Stimulated activated CD8-positive, alpha-beta memory T cell treated with anti-CD3 and anti-CD28 coated beads, Interleukin-12 subunit alpha, Interleukin-12 subunit beta, amount 100 ng/mL, for 4 hours (primary cell): Measurements from ENCODE around the gene MINDY3.
"Not testable (repeated sequence)": the region's sequence is repeated elsewhere in the genome, so short reads cannot be mapped to it uniquely, and the experiment has no call there.

Experiments
- DNase-seq: peaks from one replicate; pipeline ENCODE4 v3.0.0-alpha.2; 2020; ENCODE audit warnings: low read depth

Gene MINDY3

GRCh38 chr10:15780353-15781135 lies 79.8 kb downstream of the MINDY3 start:
- DNase-seq = no peak

GRCh38 chr10:15775513-15775912 lies 84.8 kb downstream of the MINDY3 start:
- no peak for DNase-seq

DNA sequence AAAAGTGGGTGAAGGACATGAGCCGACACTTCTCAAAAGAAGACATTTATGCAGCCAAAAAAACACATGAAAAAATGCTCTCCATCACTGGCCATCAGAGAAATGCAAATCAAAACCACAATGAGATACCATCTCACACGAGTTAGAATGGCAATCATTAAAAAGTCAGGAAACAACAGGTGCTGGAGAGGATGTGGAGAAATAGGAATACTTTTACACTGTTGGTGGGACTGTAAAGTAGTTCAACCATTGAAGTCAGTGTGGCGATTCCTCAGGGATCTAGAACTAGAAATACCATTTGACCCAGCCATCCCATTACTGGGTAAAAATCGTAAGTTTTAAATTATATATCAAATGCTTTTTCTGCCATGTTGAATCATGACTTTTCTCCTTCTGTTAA lies 85.8 kb downstream of the MINDY3 start:
- not testable (repeated sequence) for DNase-seq

DNA sequence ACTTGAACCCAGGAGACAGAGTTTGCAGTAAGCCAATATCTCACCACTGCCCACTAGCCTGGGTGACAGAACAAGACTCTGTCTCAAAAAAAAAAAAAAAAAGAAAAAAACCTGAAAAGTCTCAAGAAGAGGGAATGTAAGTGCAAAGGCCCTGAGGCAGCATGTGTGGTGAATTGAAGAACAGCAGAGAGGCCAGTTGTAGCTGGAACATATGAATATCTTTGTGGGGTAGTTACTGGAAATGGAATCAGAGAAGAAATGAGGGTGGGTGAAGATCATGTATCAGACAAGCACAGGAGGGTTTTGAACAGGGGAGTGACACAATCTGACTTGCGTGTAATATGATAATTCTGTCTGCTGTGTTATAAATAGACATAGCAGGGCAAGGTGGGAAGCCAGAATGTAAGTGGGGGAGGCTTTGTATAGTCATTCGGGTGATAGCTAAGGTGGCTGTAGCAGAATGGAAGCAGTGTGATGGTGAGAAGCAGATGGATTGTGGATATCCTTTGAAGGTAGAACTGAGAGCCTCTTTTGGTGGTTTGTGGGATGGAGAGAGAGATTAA lies 95.3 kb downstream of the MINDY3 start:
- DNase-seq = no peak

GRCh38 chr10:15763006-15763405 lies 97.3 kb downstream of the MINDY3 start:
- no peak for DNase-seq

DNA sequence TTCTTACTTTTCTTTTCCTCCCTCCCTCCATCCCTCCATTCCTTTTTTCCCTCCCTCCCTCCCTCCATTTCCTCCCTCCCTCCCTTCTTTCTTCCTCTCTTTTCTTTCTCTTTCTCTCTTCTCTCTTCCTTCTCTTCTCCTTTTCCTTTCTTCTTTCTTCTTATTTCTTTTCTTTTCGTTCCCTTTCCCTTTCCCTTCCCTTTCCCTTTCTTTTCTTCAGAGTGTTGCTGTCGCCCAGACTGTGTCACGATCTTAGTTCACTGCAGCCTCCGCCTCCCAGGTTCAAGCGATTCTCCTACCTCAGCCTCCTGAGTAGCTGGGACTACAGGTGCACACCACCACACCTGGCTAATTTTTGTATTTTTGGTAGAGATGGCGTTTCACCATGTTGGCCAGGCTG lies 98.1 kb downstream of the MINDY3 start:
- not testable (repeated sequence) for DNase-seq

- not testable (repeated sequence) for DNase-seq
These were observed 99.1 kb downstream of the MINDY3 start for GRCh38 chr10:15761224-15761623.

GRCh38 chr10:15760681-15761080 lies 99.6 kb downstream of the MINDY3 start:
- DNase-seq = no peak

DNA sequence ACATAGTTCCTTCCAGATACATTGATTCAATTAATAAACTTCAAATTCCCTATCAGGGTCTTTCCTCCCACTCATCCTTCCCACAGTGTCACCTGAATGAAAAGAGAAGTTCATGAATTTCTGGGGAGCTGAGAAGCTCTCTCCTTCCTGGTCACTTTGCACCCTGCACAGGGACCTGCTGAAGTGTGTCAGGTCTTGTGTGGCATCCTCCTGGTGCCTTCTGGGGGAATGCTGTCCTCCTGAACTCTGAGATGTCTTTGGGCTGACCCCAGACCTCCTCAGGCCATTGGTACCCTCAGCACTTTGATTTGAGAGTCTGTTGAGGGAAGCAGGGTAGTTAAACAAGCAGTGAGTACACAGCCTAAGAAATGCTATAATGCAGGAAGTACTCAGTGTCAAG lies 101.0 kb downstream of the MINDY3 start:
- no peak for DNase-seq

- no peak for DNase-seq
These were observed 101.7 kb downstream of the MINDY3 start for GRCh38 chr10:15758618-15759017.

GRCh38 chr10:15754937-15755336 lies 105.4 kb downstream of the MINDY3 start:
- DNase-seq = no peak

GRCh38 chr10:15751046-15751445 lies 109.3 kb downstream of the MINDY3 start:
- no peak for DNase-seq

DNA sequence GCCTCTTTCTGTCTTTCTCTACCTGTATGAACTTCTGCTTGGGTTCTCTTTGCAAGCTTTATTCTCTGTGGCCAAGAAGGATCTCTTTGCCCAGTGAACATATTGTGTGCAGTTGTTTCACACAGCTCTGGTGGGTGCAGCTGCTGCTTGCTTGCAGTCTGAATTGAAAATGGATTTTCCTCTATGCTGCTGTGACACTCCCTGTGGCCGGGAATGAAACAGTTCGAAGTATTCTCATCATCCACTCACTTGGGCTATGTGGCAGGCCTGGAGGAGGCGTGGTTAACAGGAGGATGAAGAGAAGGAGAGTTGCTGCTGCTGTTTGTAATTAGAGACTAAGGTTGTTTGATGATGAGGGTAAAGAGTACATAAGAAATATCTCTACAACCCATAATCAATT lies 112.2 kb downstream of the MINDY3 start:
- DNase-seq = no peak

GRCh38 chr10:15747632-15748031 lies 112.7 kb downstream of the MINDY3 start:
- no peak for DNase-seq

DNA sequence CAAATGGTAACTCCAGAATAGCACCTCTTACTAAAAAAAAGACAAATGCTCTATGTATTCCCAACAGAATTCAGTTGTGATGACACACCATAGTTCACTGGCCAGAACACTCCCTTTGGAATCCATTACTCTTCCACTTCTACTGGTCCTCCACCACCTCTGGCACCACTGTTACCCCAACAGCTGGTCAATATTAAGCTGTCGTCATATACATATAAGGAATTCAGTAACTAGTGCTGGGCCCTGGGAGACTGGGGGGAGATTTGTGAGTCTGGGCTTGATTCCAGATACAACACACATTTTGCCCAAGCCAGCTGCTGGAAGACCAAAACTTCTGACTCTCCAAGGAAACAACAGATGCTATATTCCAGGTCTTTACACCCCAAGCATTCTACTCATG lies 114.6 kb downstream of the MINDY3 start:
- no peak for DNase-seq

GRCh38 chr10:15744217-15744865 lies 116.0 kb downstream of the MINDY3 start:
- DNase-seq = no peak

DNA sequence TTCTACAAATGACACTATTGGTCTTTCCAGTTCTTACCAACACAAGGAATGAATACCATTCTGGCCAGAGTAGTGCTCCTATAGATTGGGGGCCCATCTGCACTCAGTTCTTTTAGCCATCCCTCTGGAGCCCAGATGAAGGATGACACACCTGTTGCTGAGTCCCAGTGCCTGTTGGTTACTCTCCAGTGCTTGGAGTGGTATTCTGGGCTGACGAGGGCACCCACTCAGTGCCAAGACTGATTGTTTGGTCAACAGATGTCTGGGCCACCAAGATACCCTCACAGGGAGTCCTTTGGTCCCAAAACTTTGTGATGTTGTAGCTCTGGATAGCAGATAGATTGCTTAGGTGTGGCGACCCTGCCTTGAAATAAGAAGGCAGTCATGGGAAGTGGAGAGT lies 116.9 kb downstream of the MINDY3 start:
- no peak for DNase-seq

DNA sequence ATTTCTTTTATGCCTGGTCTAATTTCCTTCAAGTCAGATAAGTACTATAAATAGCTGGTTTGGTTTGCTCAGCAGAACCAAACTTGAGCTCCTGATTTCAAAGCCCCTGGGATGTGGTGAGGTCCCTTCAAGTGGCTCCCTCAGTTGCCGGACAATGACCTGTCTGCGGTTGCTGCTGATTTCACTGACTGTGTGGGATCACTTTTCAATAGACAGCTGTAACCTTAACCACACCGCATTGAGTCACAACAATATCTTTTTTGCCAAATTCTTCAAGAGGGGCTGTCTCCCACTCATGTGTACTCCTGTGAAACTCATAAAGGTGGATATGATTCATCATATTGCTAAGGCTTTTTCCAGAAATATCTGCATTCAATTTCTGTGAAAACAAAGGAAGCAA lies 117.5 kb downstream of the MINDY3 start:
- no peak for DNase-seq

GRCh38 chr10:15742102-15742501 lies 118.2 kb downstream of the MINDY3 start:
- no peak for DNase-seq

- DNase-seq = no peak
These were observed 118.7 kb downstream of the MINDY3 start for GRCh38 chr10:15741581-15741980.

DNA sequence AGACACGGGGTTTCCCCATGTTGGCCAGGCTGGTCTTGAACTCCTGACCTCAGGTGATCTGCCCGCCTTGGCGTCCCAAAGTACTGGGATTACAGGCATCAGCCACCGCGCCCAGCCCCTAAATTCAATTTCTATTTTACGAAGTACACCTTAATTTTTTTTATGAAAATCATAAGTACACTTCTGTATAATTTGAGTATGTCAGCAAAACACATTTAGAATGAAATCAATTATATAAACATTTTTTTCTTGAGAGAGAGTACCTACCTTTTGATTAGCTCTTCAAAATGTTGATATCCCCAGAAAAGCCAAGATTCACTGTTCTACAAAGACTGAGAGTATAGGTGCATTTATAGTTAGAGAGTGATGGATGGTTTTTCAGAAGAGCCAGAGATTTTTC lies 120.0 kb downstream of the MINDY3 start:
- no peak for DNase-seq

- DNase-seq = no peak
These were observed 120.9 kb downstream of the MINDY3 start for GRCh38 chr10:15739254-15739970.
